OCI-LY1 (cell line): ENCODE results near the gene RUNX1.

Experiments used
- H2AFZ ChIP-seq: fragments of 200-600 bp; sonication (generic), shearing (Covaris generic); 2 replicates; pipeline ENCODE4 v1.6.0; 2014; ENCODE audit warnings: antibody characterized with exemption, mild to moderate bottlenecking, low read length
- H3F3A ChIP-seq: fragments of 200-600 bp; sonication (generic), shearing (Covaris generic); 2 replicates; pipeline ENCODE4 v1.6.0; 2014; ENCODE audit warnings: mild to moderate bottlenecking, antibody characterized with exemption, low read length, moderate library complexity; ENCODE audit not compliant: insufficient read depth
- H3K27ac ChIP-seq: fragments of 200-600 bp; sonication (generic); 2 replicates; pipeline ENCODE4 v1.5.1; 2014; ENCODE audit warnings: low read length, mixed run types, mild to moderate bottlenecking, low read depth; ENCODE audit not compliant: poor library complexity, severe bottlenecking
- H3K27me3 ChIP-seq: fragments of 200-600 bp; sonication (generic); 2 replicates; pipeline ENCODE4 v1.6.0; 2014; ENCODE audit warnings: antibody characterized with exemption, mild to moderate bottlenecking, low read length, moderate library complexity; ENCODE audit not compliant: insufficient read depth
- H3K36me3 ChIP-seq: fragments of 200-600 bp; sonication (generic); 2 replicates; pipeline ENCODE4 v1.6.1; 2014; ENCODE audit warnings: mild to moderate bottlenecking, antibody characterized with exemption, low read length, moderate library complexity, mixed read lengths; ENCODE audit not compliant: insufficient read depth
- H3K4me1 ChIP-seq: fragments of 200-600 bp; sonication (generic); 2 replicates; pipeline ENCODE4 v1.5.1; 2014; ENCODE audit warnings: mild to moderate bottlenecking, low read length, moderate library complexity; ENCODE audit not compliant: insufficient read depth, severe bottlenecking
- H3K4me2 ChIP-seq: fragments of 200-600 bp; sonication (generic), shearing (Covaris generic); 2 replicates; pipeline ENCODE4 v1.6.1; 2014; ENCODE audit warnings: low read length
- H3K4me3 ChIP-seq: fragments of 200-600 bp; sonication (generic); 2 replicates; pipeline ENCODE4 v1.5.1; 2014; ENCODE audit warnings: low read length, low read depth, mild to moderate bottlenecking, mixed read lengths; ENCODE audit not compliant: poor library complexity, severe bottlenecking
- H3K79me2 ChIP-seq: fragments of 200-600 bp; shearing (Covaris generic); 2 replicates; pipeline ENCODE4 v1.6.1; 2016; ENCODE audit warnings: mixed run types, low read length, mixed read lengths; ENCODE audit not compliant: insufficient read depth
- H3K9ac ChIP-seq: fragments of 200-600 bp; sonication (generic), shearing (Covaris generic); 2 replicates; pipeline ENCODE4 v1.6.1; 2014; ENCODE audit warnings: mild to moderate bottlenecking, low read length, mixed read lengths
- H3K9me2 ChIP-seq: fragments of 200-600 bp; sonication (generic), shearing (Covaris generic); 2 replicates; pipeline ENCODE4 v1.6.1; 2014; ENCODE audit warnings: low read depth, mild to moderate bottlenecking, low read length, mixed read lengths
- H3K9me3 ChIP-seq: fragments of 200-600 bp; shearing (Covaris generic); 2 replicates; pipeline ENCODE4 v1.6.1; 2014; ENCODE audit warnings: low read length, mixed read lengths
- H4K20me1 ChIP-seq: fragments of 200-600 bp; sonication (generic), shearing (Covaris generic); 2 replicates; pipeline ENCODE4 v1.6.0; 2016; ENCODE audit warnings: mild to moderate bottlenecking, low read length; ENCODE audit not compliant: insufficient read depth
- EZH2 ChIP-seq: fragments of 200-600 bp; sonication (generic), shearing (Covaris generic); IDR thresholded peaks from 2 replicates; pipeline ENCODE4 v1.8.0; 2017; ENCODE audit warnings: borderline replicate concordance, mixed run types, mild to moderate bottlenecking, antibody characterized with exemption, low read length, moderate library complexity, mixed read lengths
- TF ChIP-seq, protein P1 (sequence below): fragments of 200-600 bp; sonication (generic), shearing (Covaris generic); IDR thresholded peaks from 2 replicates; pipeline ENCODE4 v1.5.1; 2017; ENCODE audit warnings: mild to moderate bottlenecking, antibody characterized with exemption, low read length, moderate library complexity, mixed read lengths

Gene RUNX1

DNA sequence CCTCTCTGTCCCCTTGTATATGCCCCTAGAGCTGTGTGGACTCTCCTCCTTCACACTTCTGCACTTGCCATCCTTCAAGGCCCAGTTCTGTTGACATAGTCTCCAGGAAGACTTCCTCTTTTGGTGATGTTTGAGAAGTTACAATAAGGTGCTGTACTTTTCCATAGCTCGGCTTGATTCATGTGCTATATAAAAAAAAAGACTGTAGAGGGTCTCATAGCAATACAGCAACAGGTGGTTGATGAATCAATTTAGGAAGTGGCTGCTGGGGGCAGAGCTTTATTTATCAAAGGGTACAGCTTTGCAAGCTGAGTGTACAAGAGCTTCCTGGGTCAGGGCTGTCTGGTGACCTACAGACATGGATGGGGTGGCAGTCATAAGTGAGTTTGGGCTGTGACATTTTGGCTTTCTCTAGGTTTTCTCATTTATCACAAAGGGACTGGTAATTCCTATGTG is 102.7 kb downstream of the RUNX1 start:
- Histone ChIP-seq H4K20me1 (no peaks in the 10 kb centered on the region), H3K4me2 (no peak overlapping the region), H3K79me2 (no peaks in the 10 kb centered on the region), H2AFZ (no peak overlapping the region), H3K27ac (peak overlapping the region; percentile 43), H3K9ac (no peak overlapping the region), H3F3A (no peaks in the 10 kb centered on the region), H3K4me1 (peaks cover 20% of the 10 kb centered on the region), H3K4me3 (no peak overlapping the region), H3K9me3 (no peaks in the 10 kb centered on the region), H3K36me3 (0 out of 2 replicates have a peak, but pooled peaks cover 3% of the 10 kb centered on the region), H3K27me3 (no peaks in the 10 kb centered on the region), H3K9me2 (no peaks in the 10 kb centered on the region)
- TF ChIP-seq, protein P1, sequence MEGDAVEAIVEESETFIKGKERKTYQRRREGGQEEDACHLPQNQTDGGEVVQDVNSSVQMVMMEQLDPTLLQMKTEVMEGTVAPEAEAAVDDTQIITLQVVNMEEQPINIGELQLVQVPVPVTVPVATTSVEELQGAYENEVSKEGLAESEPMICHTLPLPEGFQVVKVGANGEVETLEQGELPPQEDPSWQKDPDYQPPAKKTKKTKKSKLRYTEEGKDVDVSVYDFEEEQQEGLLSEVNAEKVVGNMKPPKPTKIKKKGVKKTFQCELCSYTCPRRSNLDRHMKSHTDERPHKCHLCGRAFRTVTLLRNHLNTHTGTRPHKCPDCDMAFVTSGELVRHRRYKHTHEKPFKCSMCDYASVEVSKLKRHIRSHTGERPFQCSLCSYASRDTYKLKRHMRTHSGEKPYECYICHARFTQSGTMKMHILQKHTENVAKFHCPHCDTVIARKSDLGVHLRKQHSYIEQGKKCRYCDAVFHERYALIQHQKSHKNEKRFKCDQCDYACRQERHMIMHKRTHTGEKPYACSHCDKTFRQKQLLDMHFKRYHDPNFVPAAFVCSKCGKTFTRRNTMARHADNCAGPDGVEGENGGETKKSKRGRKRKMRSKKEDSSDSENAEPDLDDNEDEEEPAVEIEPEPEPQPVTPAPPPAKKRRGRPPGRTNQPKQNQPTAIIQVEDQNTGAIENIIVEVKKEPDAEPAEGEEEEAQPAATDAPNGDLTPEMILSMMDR, result no peak
- TF ChIP-seq EZH2, result no peak

- Histone ChIP-seq H3K4me1 (peaks cover 20% of the 10 kb centered on the region), H3K9me3 (no peaks in the 10 kb centered on the region), H3K4me2 (no peak overlapping the region), H3K36me3 (0 out of 2 replicates have a peak, but pooled peaks cover 3% of the 10 kb centered on the region), H3F3A (no peaks in the 10 kb centered on the region), H3K9me2 (no peaks in the 10 kb centered on the region), H3K79me2 (no peaks in the 10 kb centered on the region), H4K20me1 (no peaks in the 10 kb centered on the region), H3K9ac (no peak overlapping the region), H3K27ac (no peak overlapping the region), H3K4me3 (no peak overlapping the region), H2AFZ (no peak overlapping the region), H3K27me3 (no peaks in the 10 kb centered on the region)
- TF ChIP-seq, protein P1, result no peak
- no peak for TF ChIP-seq EZH2
These were observed 103.8 kb downstream of the RUNX1 start for GRCh38 chr21:34945288-34945687.

DNA sequence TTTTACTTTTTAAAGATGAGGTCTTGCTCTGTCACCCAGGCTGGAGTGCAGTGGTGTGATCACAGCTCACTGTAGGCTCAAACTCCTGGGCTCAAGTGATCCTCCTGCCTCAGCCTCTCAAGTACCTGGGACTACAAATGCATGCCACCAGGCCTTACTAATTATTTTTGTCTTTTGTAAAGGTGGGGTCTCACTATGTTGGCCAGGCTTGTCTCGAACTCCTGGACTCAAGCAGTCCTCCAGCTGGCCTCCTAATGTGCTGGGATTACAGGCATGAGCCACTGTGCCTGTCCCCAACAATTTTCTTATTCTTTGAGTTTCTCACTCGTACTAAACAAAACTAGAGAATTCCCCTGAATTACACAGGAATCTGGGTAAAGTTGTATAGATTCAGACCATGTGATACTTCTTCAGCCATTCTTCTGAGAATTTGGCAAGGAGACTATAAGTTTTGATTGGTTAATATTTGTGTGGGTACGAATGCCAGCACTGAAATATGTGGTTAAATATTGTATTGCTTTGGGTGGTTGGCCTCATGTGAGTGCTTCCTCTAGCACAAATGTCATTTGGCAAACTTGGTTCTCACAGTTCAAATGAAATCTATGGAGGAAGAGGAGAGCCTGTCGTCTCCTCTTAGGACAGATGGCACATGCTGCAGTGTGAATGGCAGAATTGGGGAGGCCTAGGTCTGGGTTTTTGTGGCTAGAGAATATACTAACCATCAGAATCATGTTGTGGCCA is 104.9 kb downstream of the RUNX1 start:
- no peak overlapping the region for H3K4me3 ChIP-seq
- no peaks in the 10 kb centered on the region for H3F3A ChIP-seq
- H3K9me2 ChIP-seq, result no peaks in the 10 kb centered on the region
- H3K36me3 ChIP-seq, result 0 out of 2 replicates have a peak, but pooled peaks cover 3% of the 10 kb centered on the region
- H3K27me3 ChIP-seq, result no peaks in the 10 kb centered on the region
- H4K20me1 ChIP-seq, result no peaks in the 10 kb centered on the region
- TF ChIP-seq, protein P1, result no peak
- TF ChIP-seq EZH2, result no peak
- H3K9ac ChIP-seq, result no peak overlapping the region
- no peak overlapping the region for H3K4me2 ChIP-seq
- H3K9me3 ChIP-seq, result no peaks in the 10 kb centered on the region
- H3K27ac ChIP-seq, result no peak overlapping the region
- no peak overlapping the region for H2AFZ ChIP-seq
- peaks cover 20% of the 10 kb centered on the region for H3K4me1 ChIP-seq
- no peaks in the 10 kb centered on the region for H3K79me2 ChIP-seq
